SK-N-SH treated with all-trans-retinoic acid at 6 μM for 48 hours (cell line): ENCODE results near the gene EPDR1.

Experiments
- OSR1 ChIP-seq: fragments of 250-450 bp; sonication (Bioruptor Pico); IDR thresholded peaks from 2 replicates; pipeline ENCODE4 v1.8.0; 2022; ENCODE audit warnings: moderate library complexity, mild to moderate bottlenecking, inconsistent platforms
- PPARA ChIP-seq: fragments of 250-450 bp; sonication (Bioruptor Pico); IDR thresholded peaks from 2 replicates; pipeline ENCODE4 v1.5.0; 2020; ENCODE audit warnings: mild to moderate bottlenecking, borderline replicate concordance
- RARB ChIP-seq: fragments of 250-450 bp; sonication (Bioruptor Pico); IDR thresholded peaks from 2 replicates; pipeline ENCODE4 v1.8.0; 2021; ENCODE audit warnings: mild to moderate bottlenecking, moderate library complexity
- ZC3H10 ChIP-seq: fragments of 250-450 bp; sonication (Bioruptor Pico); IDR thresholded peaks from 2 replicates; pipeline ENCODE4 v1.5.1; 2021; ENCODE audit warnings: mild to moderate bottlenecking, moderate library complexity
- ZFP3 ChIP-seq: fragments of 250-450 bp; sonication (Bioruptor Pico); IDR thresholded peaks from 2 replicates; pipeline ENCODE4 v1.5.0; 2020; ENCODE audit warnings: mild to moderate bottlenecking, moderate library complexity
- ZNF565 ChIP-seq: fragments of 450-650 bp; formaldehyde crosslinking; conservative IDR thresholded peaks from 2 replicates; pipeline ENCODE4 v1.5.0; 2020; ENCODE audit warnings: low read depth, mild to moderate bottlenecking, moderate library complexity
- ZNF8 ChIP-seq: fragments of 450-650 bp; formaldehyde crosslinking; IDR thresholded peaks from 2 replicates; pipeline ENCODE4 v1.5.0; 2020; ENCODE audit warnings: mild to moderate bottlenecking, moderate library complexity

GRCh38 chr7:37986908-37987330 lies 66.5 kb downstream of the EPDR1 start:
- TF ChIP-seq PPARA (CRISPR knock-in tag) (no peak), OSR1 (CRISPR knock-in tag) (no peak), RARB (CRISPR knock-in tag) (no peak), ZNF565 (no peak), ZFP3 (CRISPR knock-in tag) (no peak), ZC3H10 (no peak), ZNF8 (CRISPR knock-in tag) (no peak)
